ENCODE measurements around the gene ADISSP. TPM values are rescaled to one million over a fixed set of nuclear protein-coding genes. Genes with fewer than 3 reads are reported as not detected.

Gene ADISSP
- total and polyA plus RNA-seq, 2 of the 13 experiments (the other 11 are each of a cell fraction or from before 2014, with no cell fraction given) = 38.3 to 90.6 TPM

GRCh38 chr20:3749689-3750531 is 17.6 kb downstream of the ADISSP start (continued):
- peak; percentile 37 for TF ChIP-seq ZNF407 (CRISPR knock-in tag; IDR thresholded peaks at IDR 0.05; ENCODE audit: not compliant biosample characterization)
- peak; percentile 88 for TF ChIP-seq PATZ1 (CRISPR knock-in tag; IDR thresholded peaks at IDR 0.05)
- no peak for TF ChIP-seq GATAD2A (CRISPR knock-in tag; IDR thresholded peaks at IDR 0.05)
- TF ChIP-seq ARNT2 (CRISPR knock-in tag; IDR thresholded peaks at IDR 0.05; ENCODE audit: low read depth) = peak; percentile 86
- TF ChIP-seq IRF9 (CRISPR knock-in tag; IDR thresholded peaks at IDR 0.05; ENCODE audit: borderline replicate concordance) = no peak
- 0 out of 2 replicates have a peak, but pooled peaks have one; percentile 32 for TF ChIP-seq ZNF547 (CRISPR knock-in tag; IDR thresholded peaks at IDR 0.05)
- peak; percentile 72; the same call in 1 of the 2 replicates for TF ChIP-seq ZFYVE20 (CRISPR knock-in tag; IDR thresholded peaks at IDR 0.05; ENCODE audit: borderline replicate concordance, low read depth)
- no peak for TF ChIP-seq ZNF562 (CRISPR knock-in tag; IDR thresholded peaks at IDR 0.05; ENCODE audit: borderline replicate concordance)
- TF ChIP-seq ZNF546 (CRISPR knock-in tag; conservative IDR thresholded peaks at IDR 0.05) = 0 out of 2 replicates have a peak, but pooled peaks have one; percentile 42
- TF ChIP-seq ZNF687 (CRISPR knock-in tag; IDR thresholded peaks at IDR 0.05) = peak; percentile 88
- no peak for TF ChIP-seq ZNF207 (IDR thresholded peaks at IDR 0.05; ENCODE audit: borderline replicate concordance)

All from HepG2 (cell line).